Omental fat pad (tissue), 4 donors: Measurements from ENCODE around the gene MPZL1. TPM values are rescaled to one million over a fixed set of nuclear protein-coding genes. Genes with fewer than 3 reads are reported as not detected.

ENCODE experiments used
- ATAC-seq: fragments of 150-250 bp; one replicate; pipeline ENCODE4 v1.9.1; 2016; ENCODE audit warnings: mild to moderate bottlenecking, moderate library complexity; ENCODE audit not compliant: low FRiP score
- DNase-seq: peaks from one replicate; pipeline ENCODE4 v3.0.0-alpha.2; 2019; ENCODE audit warnings: low spot score
- CTCF ChIP-seq, 3 donors: fragments of 450-650 bp; IDR thresholded peaks; one replicate each; pipeline ENCODE4 v1.5.1; 2016 to 2017; ENCODE audit warnings: antibody characterized with exemption in 3 of 3, mild to moderate bottlenecking in 3 of 3, moderate library complexity in 2 of 3
- total RNA-seq, 4 donors: library from RNA; depleted of rRNA; stranded (reverse); fragments of >200 nt; gene quantifications; one replicate each; pipeline ENCODE4 v1.1.0, GENCODE V29; 2016

Gene MPZL1
- total RNA-seq, 4 donors from 2014 or later, result 102 to 116 (median 108) TPM

- no peak for TF ChIP-seq CTCF (IDR thresholded peaks at IDR 0.05)
- no peak for DNase-seq
- ATAC-seq, result no peak
Measured at GRCh38 chr1:167746988-167747655, 25.3 kb downstream of the MPZL1 start.

- ATAC-seq, result no peak
- no peak for TF ChIP-seq CTCF (IDR thresholded peaks at IDR 0.05)
- no peak for DNase-seq
Measured at GRCh38 chr1:167747988-167748387, 26.2 kb downstream of the MPZL1 start.

- no peak for TF ChIP-seq CTCF (IDR thresholded peaks at IDR 0.05)
- DNase-seq (no peak), ATAC-seq (no peak)
Measured at GRCh38 chr1:167748906-167749305, 27.1 kb downstream of the MPZL1 start.

- DNase-seq, result no peak
- no peak for ATAC-seq
- no peak for TF ChIP-seq CTCF (IDR thresholded peaks at IDR 0.05)
Measured at GRCh38 chr1:167749741-167750140, 28.0 kb downstream of the MPZL1 start.

- no peak for TF ChIP-seq CTCF (IDR thresholded peaks at IDR 0.05)
- ATAC-seq, result no peak
Measured at GRCh38 chr1:167750641-167751040, 28.9 kb downstream of the MPZL1 start.

GRCh38 chr1:167751676-167752075 is 29.9 kb downstream of the MPZL1 start:
- DNase-seq, result no peak

More at GRCh38 chr1:167750641-167751040, 28.9 kb downstream of the MPZL1 start:
- no peak for DNase-seq

More at GRCh38 chr1:167751676-167752075, 29.9 kb downstream of the MPZL1 start:
- no peak for TF ChIP-seq CTCF (IDR thresholded peaks at IDR 0.05)
- no peak for ATAC-seq
